GM19193 (cell line): ENCODE data around the gene MATN3.
A peak's percentile ranks its signal among the peaks of the same experiment; 100 is the strongest.

Source experiments
- POLR2A ChIP-seq: IDR thresholded peaks from 4 replicates; pipeline ENCODE4 v1.6.1; 2011; ENCODE audit not compliant: insufficient read depth, insufficient read length; ENCODE audit errors: extremely low read depth

MATN3 gene

DNA sequence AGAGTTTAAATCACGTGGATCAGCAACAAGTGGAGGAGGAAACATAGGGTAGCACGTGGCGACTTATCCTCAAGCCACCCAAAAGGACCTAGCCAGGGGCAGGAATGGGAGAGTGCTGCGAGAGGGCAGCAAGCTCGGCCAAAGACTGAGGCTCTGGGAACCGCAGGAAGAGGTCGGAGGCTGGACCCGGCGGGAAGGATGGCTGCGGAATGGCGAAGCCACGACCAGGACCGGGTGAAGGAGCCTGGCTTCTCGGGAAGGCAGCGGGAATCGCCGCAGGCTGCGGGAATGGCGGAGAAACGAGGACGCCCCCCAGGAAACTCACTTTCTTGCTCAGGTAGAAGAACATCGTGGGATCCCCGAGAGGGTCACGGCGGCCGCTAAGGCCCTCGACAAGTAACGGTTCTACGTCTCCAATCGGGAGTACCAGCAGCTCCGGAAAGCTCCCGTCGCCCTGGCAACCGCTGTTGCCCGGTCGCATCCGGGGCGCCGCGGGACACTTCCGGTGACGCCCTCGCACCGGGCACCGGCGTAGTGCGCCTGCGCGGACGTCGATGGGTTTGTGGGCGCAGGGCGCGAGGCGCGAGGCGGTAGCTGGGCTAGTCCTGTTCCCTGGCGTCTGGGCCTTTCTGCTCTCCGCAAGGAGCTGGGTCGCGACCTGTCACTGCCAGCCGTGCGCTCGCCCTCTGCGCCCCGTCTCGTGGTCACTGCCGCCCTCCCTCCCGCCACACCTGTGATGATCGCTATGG lies 22.6 kb downstream of the MATN3 start, which contains the start of gene WDR35:
Gene WDR35, minus strand, starts transcription at position 439 of the 749 bp plus-strand sequence. Its CDS starts 90 bp downstream, at position 349.
- TF ChIP-seq POLR2A: peak; percentile 73

DNA sequence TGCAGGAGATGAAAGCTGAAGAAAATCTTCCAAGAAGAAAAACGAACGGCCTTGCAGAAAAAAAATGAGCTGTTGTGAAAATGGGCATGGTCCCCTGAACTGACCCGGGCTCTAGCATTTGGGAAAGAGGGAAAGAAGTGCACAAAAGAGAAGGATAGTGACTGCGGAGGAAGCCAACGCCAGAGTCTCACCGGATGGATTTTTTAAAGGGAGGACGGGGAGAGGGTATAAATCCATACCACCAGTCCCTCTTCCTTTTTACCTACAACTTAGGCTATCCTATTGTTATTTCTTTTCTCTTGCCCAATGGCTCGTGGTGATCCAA lies 23.2 kb downstream of the MATN3 start:
- TF ChIP-seq POLR2A: no peak

DNA sequence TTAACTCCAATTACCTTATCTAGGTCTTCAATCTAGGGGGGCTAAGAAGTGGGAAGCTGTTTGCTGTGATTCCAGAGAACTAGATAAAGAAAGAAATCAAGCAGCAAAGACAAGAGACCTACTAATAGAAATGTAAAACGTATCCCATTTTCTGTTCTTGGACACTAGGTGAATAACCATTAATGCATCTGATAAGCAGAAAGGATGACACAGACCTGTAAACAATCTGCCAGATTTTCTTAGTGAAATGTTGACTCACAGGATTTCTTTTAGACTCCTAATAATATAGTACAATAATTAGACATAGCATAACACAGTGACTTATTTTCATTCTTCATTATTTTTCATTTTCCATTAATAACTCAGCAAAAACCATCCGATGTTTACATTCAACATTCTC lies 23.9 kb downstream of the MATN3 start:
- no peak for TF ChIP-seq POLR2A

DNA sequence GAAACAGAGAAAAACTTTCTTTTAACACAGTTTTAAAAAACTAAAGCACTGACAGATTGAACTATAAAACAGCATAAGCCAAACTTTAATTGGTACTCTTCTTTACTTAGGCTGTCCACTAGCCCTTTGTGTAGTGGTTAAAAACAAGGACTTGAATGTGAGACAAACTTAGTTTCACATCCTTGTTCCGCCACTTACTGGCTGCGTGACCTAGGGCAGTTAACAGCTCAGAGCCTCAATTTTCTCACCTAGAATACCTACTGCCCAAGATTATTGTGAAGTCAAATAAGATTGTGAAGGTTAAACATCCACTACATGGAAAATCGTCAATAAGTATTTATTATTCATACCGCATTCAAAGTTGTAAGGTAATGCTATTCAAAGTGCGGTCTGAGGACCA lies 24.5 kb downstream of the MATN3 start:
- no peak for TF ChIP-seq POLR2A

DNA sequence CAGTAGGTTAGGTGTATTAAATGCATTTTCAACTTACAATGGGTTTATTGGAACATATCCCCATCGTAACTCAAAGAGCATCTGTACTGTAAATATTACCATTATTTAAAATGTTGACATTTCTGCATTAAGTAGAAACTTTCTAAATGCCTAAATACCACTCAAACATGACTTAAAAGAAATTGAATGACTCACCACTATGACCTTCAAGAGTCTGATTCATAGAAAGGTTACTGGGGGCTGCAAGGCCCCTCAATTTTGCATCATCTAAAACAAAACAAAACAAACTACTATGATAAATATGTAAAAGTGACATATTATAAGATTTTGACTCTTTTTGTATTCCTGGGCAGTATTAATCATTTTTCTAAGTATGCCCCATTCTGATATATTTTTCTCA lies 30.2 kb downstream of the MATN3 start:
- no peak for TF ChIP-seq POLR2A

DNA sequence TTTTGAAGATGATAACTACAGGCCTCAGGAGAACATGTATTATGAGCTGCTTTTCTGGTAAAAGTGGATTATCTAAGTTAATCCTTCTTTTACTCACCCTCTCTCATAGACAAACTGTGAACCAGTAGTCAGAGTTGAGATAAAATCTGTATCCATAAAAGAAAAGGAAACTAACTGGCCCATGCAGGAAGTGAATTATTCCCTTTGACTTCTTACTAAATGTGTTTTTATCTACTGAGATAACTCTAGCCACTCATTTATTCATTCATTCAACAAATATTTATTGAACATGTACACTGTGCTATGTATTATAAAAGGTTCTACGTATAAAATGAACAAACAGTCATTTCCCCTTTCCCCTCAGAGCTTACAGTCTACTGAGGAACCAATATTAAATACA lies 32.5 kb downstream of the MATN3 start:
- TF ChIP-seq POLR2A: no peak

DNA sequence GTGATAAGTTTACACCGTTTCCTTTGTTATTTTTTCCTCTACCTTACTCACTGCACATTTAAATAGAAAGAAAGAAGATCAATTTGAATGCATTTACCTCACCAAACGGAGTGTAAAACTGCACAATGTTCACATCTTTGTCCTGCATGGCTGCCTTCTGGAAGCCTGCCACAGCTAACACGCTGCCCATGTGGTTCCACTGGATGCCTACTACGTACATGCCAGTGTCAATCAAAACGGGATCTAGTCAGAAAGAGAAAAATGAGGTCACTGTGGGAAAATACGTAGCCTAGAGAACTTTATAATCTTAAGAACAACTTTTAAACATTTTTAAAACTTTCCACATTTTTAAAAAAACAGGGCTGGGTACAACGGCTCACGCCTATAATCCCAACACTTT lies 39.0 kb downstream of the MATN3 start:
- TF ChIP-seq POLR2A: no peak

DNA sequence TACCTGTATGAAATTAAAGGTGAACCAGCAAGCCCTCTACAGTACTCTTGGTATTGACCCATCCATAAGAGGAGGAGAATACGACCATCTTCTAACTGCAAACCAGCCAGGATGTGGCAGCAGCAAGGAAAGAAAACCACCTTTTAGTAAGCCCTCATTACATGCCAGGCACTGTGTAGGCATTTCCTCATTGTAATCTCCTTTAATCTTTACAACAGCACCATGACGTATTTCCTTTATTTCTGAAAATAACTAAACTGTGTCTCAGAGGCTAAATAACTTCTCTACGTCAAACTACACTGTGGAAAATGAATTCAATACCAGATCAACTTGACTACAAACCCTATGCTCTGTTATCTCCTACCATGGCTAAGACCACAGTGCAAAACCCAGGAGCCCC lies 40.8 kb downstream of the MATN3 start:
- no peak for TF ChIP-seq POLR2A

DNA sequence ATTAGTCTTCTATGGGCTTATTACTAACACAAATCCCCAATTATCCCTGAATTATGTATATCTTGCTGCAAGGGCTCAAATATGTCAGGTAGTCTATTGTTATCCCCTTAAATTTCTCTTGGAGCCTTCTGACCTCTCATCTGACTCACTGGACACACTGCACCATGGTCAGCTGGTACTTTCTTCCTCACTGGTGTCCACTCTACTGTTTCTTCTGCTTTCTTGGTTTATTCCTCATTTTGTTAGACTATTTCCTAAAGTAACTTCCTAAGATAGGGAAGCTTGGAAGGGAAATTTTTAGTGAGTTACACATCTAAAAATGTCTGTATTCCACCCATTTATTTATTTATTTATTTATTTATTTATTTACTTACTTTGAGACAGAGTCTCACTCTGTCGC lies 49.1 kb downstream of the MATN3 start:
- no peak for TF ChIP-seq POLR2A

DNA sequence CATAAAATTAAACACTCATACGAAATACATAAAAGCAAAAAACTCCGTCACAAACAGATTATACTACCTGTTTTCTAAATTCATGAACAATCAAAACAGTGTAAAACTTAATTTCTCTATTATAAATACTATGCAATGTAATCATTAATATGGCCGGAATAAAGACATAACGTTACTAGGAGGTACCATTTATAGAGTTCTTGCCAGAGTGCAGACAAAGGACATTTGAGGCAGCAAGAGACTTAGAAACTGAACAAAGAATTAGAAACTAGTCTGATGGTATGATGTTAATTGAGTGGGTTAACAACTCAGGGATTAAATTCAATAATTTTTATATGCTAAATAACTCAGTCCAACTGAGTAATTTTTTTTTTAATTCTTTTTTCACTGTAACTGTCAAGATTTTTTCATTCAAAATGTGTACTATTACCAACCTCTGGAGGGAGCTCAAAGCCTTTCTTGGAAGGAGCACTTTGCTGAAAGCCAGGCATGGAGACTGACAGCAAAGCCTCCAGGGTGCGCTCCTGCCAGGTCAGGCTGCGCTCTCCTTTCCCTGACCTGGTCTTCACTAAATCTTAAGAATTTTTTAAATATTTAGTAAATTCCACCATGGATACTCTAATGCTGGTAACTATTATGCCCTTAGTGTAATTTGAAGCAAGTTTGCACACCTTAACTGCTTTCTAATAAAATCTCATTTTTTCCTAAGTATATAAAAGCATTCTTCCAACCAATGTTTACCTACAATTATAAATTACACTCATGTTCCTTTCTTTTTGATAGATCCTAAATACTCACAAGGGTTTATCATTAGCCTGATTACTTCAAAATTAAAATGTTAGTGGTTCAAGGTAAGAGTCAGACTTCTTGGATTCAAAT lies 56.7 kb downstream of the MATN3 start:
- TF ChIP-seq POLR2A: no peak

DNA sequence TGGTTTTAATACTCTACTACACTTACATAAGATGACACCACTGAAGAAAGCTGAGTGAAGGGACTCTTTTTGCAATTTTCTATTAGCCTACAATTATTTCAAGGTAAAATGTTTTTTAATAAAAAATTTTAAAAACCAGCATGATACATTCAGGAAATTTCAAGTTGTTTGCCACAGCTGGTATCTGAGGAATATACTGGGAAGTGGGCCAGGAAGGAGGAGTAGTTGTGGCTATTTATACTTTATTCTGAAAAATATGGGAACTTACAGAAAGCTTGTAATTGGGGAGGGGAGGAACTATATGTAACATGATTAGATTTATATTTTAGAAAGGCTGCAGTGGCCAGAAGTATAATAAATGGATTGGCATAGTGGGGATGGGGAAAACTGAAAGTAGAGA lies 63.4 kb downstream of the MATN3 start:
- TF ChIP-seq POLR2A: no peak

DNA sequence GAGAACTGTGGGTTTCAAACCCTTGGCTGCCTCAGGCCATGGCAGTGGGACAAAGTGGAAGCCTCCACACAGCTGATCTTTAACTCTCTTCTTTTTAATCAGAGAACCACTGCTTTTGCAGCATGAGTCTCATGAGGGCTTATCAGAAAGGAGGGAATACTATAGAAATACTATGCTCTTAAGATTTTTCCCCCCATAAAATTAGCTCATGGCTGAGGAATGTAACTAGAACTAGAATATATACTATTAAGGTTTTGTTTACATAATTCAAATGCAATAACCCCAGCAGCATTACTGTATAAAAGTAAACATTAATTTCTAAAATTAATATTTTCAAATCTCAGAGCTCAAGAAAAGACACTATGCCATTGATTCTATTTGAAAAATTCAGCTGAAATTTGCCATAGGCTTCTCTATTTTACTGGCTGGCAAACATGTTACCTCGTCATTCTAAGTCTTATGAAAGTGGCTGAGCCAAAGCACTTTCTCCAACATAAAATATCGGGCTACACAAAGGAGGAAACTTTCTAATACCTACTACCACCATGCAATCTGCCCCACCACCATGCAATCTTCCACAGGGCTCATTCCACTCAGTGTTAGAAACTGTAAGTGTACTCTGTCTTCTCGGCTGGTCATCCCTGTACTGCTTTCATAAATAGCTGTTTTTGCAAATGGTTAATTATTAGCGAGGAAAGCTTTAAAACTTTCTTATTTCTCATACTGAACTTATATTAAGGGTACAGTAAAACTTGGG lies 65.1 kb downstream of the MATN3 start:
- TF ChIP-seq POLR2A: no peak

DNA sequence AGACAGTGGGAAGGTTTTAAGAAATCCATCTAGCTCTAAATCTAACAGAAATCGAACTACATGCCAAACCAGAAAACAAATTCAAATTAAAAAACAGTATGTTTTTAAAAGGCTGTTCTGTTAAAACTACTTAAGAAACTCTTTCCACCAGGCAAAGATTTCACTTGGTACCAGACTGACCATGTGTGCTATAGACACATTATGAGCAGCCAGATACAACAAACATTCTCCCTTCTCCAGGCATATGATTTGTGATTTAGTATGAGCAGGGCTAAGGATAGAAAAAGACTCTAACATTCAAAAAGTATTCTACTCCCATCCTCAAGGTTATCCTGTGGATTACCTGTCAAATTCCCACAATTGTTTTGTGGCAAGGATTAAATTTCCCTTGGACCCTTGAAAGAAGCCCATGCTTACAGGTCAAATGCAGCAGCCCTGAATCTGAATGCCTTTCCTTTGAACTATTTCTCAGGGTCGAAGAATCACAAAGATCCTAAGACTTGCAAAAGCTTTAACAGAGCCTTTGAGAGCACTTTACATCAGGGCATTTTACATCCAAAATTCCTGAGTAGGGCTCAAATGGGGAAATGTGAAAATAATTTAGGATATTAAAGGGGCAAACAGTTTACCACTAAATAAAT lies 68.1 kb downstream of the MATN3 start:
- TF ChIP-seq POLR2A: no peak

DNA sequence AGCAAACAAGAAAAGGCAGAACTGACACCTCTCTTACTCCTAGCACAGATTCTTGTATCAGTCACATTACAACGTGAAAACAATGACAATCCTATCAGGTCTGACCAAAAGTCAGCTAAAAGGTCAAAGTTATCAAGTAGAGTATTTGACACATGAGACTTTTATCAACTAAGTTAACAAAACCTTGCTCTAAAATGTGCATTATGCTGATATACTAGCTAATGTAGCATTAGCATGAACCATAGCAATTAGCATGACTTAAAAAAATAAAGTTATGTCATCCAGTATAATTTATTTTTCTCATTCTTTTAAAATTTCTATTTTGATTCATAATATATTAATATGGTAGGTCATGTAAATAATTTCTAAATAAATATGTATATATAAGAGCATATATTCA lies 69.3 kb downstream of the MATN3 start:
- no peak for TF ChIP-seq POLR2A

DNA sequence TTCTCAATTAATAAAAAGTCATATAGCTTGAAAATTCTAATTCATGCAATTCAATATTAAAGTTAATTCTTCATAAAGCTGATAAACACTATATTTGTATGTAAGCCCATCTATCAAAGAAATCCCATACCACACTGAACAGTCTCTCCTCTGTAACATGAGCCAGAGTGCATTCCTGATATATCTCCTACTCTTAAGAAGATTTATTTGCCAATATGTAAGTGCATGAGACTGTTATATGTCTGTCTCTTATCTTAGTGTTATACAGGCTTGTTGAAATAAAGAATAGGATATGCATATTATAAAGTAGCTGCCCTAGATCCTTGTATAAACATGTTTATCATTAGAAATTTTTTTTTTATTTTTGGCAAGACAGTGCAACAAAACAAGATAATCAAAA lies 70.3 kb downstream of the MATN3 start:
- TF ChIP-seq POLR2A: no peak
